SK-N-MC (cell line): ENCODE measurements around the gene PTPN1.

Experiments used
- EZH2 ChIP-seq: fragments of 200-600 bp; sonication (generic); IDR thresholded peaks from one replicate; pipeline ENCODE4 v1.6.1; 2017; ENCODE audit warnings: antibody characterized with exemption
- FOXP2 ChIP-seq: optimal IDR thresholded peaks from 2 replicates; pipeline ENCODE3; 2011; ENCODE audit warnings: mild to moderate bottlenecking, moderate library complexity; ENCODE audit not compliant: insufficient read depth; ENCODE audit errors: extremely low read length, control extremely low read depth
- POLR2AphosphoS5 ChIP-seq: IDR thresholded peaks from 2 replicates; pipeline ENCODE4 v1.6.1; 2012; ENCODE audit warnings: mild to moderate bottlenecking, low read depth, low read length, borderline replicate concordance

DNA sequence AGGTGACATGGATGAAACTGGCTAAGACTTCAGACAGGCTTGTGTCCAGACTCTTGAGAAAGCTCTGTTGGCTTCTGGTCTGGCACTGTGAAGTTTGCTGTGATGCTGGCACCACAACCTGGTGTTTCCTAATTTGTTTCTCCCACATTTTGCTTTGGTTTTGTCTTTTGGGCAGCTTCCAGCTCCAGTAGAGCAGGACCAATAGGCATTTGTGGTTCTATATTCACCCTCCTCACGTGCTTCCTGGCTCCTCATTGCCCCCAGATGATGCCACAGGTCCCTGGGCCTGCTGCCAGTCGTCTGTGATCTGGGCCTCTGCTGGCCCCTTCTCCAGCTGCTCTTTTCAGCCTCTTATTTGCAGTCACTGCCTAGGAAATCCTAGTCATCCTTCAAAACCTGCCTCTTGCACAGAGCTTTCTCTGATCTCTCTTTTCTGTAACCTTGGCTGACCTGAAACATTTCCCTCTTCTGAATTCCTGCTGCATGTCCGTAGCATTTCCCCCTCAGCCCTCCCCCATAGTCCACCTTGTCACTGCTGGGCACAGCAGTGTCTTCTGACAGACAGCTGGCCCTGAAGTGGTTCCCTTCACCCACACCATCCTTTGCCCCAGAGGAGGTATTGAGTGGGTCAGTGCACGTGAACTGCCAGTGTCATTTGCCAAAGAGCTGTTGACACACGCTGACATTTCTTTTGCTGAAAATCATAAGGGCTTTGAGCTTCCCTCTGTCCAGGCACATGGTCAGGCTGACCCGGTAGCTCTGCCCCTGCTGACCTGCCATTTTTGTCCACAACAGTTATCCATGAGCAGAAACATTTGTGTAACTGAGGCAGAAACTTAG lies 63.0 kb downstream of the PTPN1 start:
- TF ChIP-seq POLR2AphosphoS5 (no peak), EZH2 (no peak), FOXP2 (no peak)
